NCI-H1694 treated with DMSO at 0.1 percent for 48 hours (cell line): ENCODE results near the gene LDLRAP1.

Experiments
- DNase-seq: peaks from one replicate; lab custom pipeline; 2025; lab: John Stamatoyannopoulos, UW

Gene LDLRAP1

GRCh38 chr1:25544243-25544764 lies 898 bp downstream of the LDLRAP1 start:
- DNase-seq: no peak

GRCh38 chr1:25544819-25545218 lies 1.4 kb downstream of the LDLRAP1 start:
- DNase-seq: no peak

- no peak for DNase-seq
Measured at GRCh38 chr1:25545767-25546166, 2.4 kb downstream of the LDLRAP1 start.

- no peak for DNase-seq
Measured at GRCh38 chr1:25546193-25546592, 2.8 kb downstream of the LDLRAP1 start.

- no peak for DNase-seq
Measured at GRCh38 chr1:25548601-25549000, 5.2 kb downstream of the LDLRAP1 start.

GRCh38 chr1:25549273-25550154 lies 6.1 kb downstream of the LDLRAP1 start:
- DNase-seq: no peak

- no peak for DNase-seq
Measured at GRCh38 chr1:25550155-25550506, 6.7 kb downstream of the LDLRAP1 start.

GRCh38 chr1:25550683-25551310 lies 7.4 kb downstream of the LDLRAP1 start:
- DNase-seq: no peak

- DNase-seq: no peak
Measured at GRCh38 chr1:25553749-25554429, 10.5 kb downstream of the LDLRAP1 start.

GRCh38 chr1:25554430-25554780 lies 11.0 kb downstream of the LDLRAP1 start:
- no peak for DNase-seq

GRCh38 chr1:25554886-25555752 lies 11.7 kb downstream of the LDLRAP1 start:
- DNase-seq: no peak

GRCh38 chr1:25555753-25556092 lies 12.3 kb downstream of the LDLRAP1 start:
- DNase-seq: no peak

GRCh38 chr1:25556132-25556670 lies 12.8 kb downstream of the LDLRAP1 start:
- no peak for DNase-seq

GRCh38 chr1:25556791-25557476 lies 13.5 kb downstream of the LDLRAP1 start:
- no peak for DNase-seq

GRCh38 chr1:25557543-25557942 lies 14.1 kb downstream of the LDLRAP1 start:
- no peak for DNase-seq

GRCh38 chr1:25559031-25559430 lies 15.6 kb downstream of the LDLRAP1 start:
- DNase-seq: no peak

GRCh38 chr1:25560001-25560400 lies 16.6 kb downstream of the LDLRAP1 start:
- no peak for DNase-seq

GRCh38 chr1:25560788-25561187 lies 17.4 kb downstream of the LDLRAP1 start:
- DNase-seq: no peak

GRCh38 chr1:25561421-25562100 lies 18.2 kb downstream of the LDLRAP1 start:
- no peak for DNase-seq

GRCh38 chr1:25562101-25562927 lies 18.9 kb downstream of the LDLRAP1 start:
- no peak for DNase-seq
